ENCODE results near the gene OR5B17.

DNA sequence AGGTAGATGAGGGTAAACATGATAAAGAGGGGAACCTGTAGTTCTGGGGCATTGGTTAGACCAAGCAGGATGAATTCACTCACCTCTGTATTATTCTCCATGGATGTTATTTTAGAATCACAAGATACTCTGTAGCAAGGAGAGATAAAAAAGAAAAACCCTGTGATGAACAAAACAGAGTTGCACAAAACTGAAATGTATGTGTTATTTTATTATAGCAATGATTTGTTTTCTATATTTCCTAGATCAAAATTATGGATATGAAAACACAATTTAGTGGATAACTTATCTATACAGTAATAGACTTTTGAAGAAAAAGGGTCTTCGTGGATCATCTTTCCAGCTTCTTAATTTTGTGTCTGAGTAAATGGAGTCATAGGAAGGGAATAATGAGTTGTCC is at the start of gene OR5B17:
- TF ChIP-seq, protein P1, sequence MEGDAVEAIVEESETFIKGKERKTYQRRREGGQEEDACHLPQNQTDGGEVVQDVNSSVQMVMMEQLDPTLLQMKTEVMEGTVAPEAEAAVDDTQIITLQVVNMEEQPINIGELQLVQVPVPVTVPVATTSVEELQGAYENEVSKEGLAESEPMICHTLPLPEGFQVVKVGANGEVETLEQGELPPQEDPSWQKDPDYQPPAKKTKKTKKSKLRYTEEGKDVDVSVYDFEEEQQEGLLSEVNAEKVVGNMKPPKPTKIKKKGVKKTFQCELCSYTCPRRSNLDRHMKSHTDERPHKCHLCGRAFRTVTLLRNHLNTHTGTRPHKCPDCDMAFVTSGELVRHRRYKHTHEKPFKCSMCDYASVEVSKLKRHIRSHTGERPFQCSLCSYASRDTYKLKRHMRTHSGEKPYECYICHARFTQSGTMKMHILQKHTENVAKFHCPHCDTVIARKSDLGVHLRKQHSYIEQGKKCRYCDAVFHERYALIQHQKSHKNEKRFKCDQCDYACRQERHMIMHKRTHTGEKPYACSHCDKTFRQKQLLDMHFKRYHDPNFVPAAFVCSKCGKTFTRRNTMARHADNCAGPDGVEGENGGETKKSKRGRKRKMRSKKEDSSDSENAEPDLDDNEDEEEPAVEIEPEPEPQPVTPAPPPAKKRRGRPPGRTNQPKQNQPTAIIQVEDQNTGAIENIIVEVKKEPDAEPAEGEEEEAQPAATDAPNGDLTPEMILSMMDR (conservative IDR thresholded peaks at IDR 0.05 in 1 of 2, IDR thresholded peaks at IDR 0.05 in 1 of 2; ENCODE audit: extremely low read depth in 1 of 2, insufficient read depth in 1 of 2, low read depth in 1 of 2, low read length in 2 of 2): no peak
- no peak for TF ChIP-seq EZH2 (IDR thresholded peaks at IDR 0.05; ENCODE audit: borderline replicate concordance, low read length)

Measured in mammary epithelial cell (primary cell).